Neural progenitor cell (in vitro differentiated cells): Measurements from ENCODE around the gene RPS6KA2.

Experiments
- CTCF ChIP-seq: fragments of 200-600 bp; sonication (generic); IDR thresholded peaks from 2 replicates; pipeline ENCODE4 v1.5.1; 2017; ENCODE audit warnings: antibody characterized with exemption, mild to moderate bottlenecking
- EZH2phosphoT487 ChIP-seq: fragments of 200-600 bp; sonication (generic); IDR thresholded peaks from 2 replicates; pipeline ENCODE4 v1.6.1; 2017; ENCODE audit warnings: antibody characterized with exemption

GRCh38 chr6:166450167-166450873 lies 176.7 kb downstream of the RPS6KA2 start:
- no peak for TF ChIP-seq EZH2phosphoT487
- TF ChIP-seq CTCF, result no peak
